Lung (tissue), 12 donors: ENCODE data around the gene XDH. TPM values are rescaled to one million over a fixed set of nuclear protein-coding genes. Genes with fewer than 3 reads are reported as not detected.

ENCODE experiments used
- ATAC-seq: fragments of 200-7000 bp; cut with Tn5 transposase; one replicate; pipeline ENCODE4 v1.9.1; 2020; ENCODE audit warnings: moderate number of reproducible peaks; ENCODE audit not compliant: insufficient read depth, low FRiP score
- DNase-seq, 3 donors: peaks; one replicate each; pipeline ENCODE4 v3.0.0-alpha.2; 2013 to 2017
- H3K27ac ChIP-seq, 2 donors: one replicate each; pipeline ENCODE4 v1.5.1; 2013; ENCODE audit warnings: mild to moderate bottlenecking in 2 of 2, moderate library complexity in 2 of 2, control low read depth in 1 of 2, inconsistent platforms in 1 of 2, low read depth in 1 of 2, low read length in 1 of 2
- H3K27me3 ChIP-seq, 3 donors: one replicate each; pipeline ENCODE4 v1.5.1; 2013; ENCODE audit warnings: low read length in 2 of 3; ENCODE audit not compliant: control insufficient read depth in 3 of 3, insufficient read depth in 3 of 3
- H3K36me3 ChIP-seq, 4 donors: one replicate each; pipeline ENCODE4 v1.5.1; 2013; ENCODE audit warnings: low read length in 4 of 4, mild to moderate bottlenecking in 1 of 4, moderate library complexity in 1 of 4; ENCODE audit not compliant: control insufficient read depth in 4 of 4, insufficient read depth in 4 of 4
- H3K4me1 ChIP-seq, 5 donors: one replicate each; pipeline ENCODE4 v1.5.1; 2013; ENCODE audit warnings: low read length in 5 of 5, mild to moderate bottlenecking in 2 of 5, moderate library complexity in 1 of 5; ENCODE audit not compliant: control insufficient read depth in 5 of 5, insufficient read depth in 5 of 5
- H3K4me3 ChIP-seq: one replicate; pipeline ENCODE4 v1.5.1; 2013; ENCODE audit warnings: mild to moderate bottlenecking, control low read depth, moderate library complexity
- H3K9ac ChIP-seq, 2 donors: one replicate each; pipeline ENCODE4 v1.5.1; 2013; ENCODE audit warnings: low read length in 2 of 2, control low read depth in 1 of 2; ENCODE audit not compliant: insufficient read depth in 1 of 2
- H3K9me3 ChIP-seq, 4 donors: one replicate each; pipeline ENCODE4 v1.5.1; 2013; ENCODE audit warnings: low read length in 3 of 4, mild to moderate bottlenecking in 1 of 4, moderate library complexity in 1 of 4; ENCODE audit not compliant: control insufficient read depth in 4 of 4, insufficient read depth in 3 of 4
- WGBS, 2 donors: extraction: QIAGEN DNeasy Blood & Tissue Kit; methylation state at CpG; one replicate each; pipeline ENCODE4 v1.1.7; 2013; 5-methylcytosine and 5-hydroxymethylcytosine counted together
- polyA plus RNA-seq, 2 donors: library from polyadenylated mRNA; stranded (reverse); fragments of 200-250 nt; gene quantifications; one replicate each; pipeline ENCODE4 v1.2.1, GENCODE V29; 2013
- total RNA-seq, 2 donors: library from RNA; depleted of rRNA in 1 of 2; stranded (reverse); fragments of >200 nt in 1 of 2; gene quantifications; one replicate each; pipeline ENCODE4 v1.2.1, GENCODE V29; 2014 to 2021
- TF ChIP-seq, protein P1 (sequence below): IDR thresholded peaks from 2 replicates; pipeline ENCODE4 v1.5.1; 2012; ENCODE audit warnings: mild to moderate bottlenecking; ENCODE audit errors: control extremely low read depth, extremely low read depth
- donor health status: control.
- donor health status: control.
- donor health status: Bipolar disorder and iron deficiency.
- donor health status: healthy.
- donor health status: DM: yes; HTN: yes; CAD: no.

Gene XDH
- total and polyA plus RNA-seq, 4 donors, result 0.12 to 1.5 (median 0.60) TPM

DNA sequence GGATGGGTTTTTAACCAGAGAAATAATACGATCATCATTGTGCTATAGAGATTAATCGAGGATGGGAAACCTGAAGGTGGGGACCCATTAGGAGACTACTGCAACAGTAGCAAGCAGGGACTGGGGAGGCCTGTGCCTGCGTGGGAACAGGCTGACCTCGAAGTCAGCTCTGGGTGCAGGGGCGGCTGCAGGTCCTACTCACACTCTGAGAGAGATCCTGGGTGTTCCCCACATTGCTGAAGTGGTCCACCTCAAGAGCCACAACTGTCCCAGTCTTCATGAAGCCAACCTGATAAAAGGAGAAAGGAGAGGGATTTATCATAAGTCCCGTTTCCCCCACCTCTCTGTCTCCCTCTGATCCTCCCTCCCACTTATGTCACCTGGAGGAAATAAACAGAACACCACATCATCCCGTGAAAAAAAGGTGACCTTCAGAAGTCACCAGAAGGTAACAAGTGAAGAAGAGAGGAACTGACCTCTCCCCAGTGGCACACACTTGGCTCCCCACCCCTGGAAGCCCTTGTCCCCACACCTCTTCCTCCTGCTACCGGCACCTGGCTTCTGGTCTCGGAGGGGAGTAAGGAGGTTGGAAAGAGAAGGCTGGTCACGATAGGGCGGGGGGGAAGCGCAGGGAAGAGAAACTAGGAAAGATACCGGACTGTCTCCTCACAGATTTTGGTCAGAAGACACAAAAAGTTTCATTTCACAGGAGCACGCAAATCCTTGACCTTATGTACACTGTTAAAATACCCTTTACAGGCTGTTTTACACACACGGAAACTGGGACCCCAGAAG lies 50.4 kb downstream of the XDH start:
- no peaks in the 10 kb centered on the region for H3K9me3 ChIP-seq
- H3K27ac ChIP-seq, result no peak overlapping the region
- H3K9ac ChIP-seq, result no peak overlapping the region
- H3K4me1 ChIP-seq, result no peaks in the 10 kb centered on the region
- no peak overlapping the region for H3K4me3 ChIP-seq
- 86 to 88% methylated on average over 15 of the region's 15 CpGs for WGBS, 2 donors
- DNase-seq (no peak), ATAC-seq (no peak)
- no peaks in the 10 kb centered on the region for H3K36me3 ChIP-seq
- H3K27me3 ChIP-seq, result no peaks in the 10 kb centered on the region
- TF ChIP-seq, protein P1, sequence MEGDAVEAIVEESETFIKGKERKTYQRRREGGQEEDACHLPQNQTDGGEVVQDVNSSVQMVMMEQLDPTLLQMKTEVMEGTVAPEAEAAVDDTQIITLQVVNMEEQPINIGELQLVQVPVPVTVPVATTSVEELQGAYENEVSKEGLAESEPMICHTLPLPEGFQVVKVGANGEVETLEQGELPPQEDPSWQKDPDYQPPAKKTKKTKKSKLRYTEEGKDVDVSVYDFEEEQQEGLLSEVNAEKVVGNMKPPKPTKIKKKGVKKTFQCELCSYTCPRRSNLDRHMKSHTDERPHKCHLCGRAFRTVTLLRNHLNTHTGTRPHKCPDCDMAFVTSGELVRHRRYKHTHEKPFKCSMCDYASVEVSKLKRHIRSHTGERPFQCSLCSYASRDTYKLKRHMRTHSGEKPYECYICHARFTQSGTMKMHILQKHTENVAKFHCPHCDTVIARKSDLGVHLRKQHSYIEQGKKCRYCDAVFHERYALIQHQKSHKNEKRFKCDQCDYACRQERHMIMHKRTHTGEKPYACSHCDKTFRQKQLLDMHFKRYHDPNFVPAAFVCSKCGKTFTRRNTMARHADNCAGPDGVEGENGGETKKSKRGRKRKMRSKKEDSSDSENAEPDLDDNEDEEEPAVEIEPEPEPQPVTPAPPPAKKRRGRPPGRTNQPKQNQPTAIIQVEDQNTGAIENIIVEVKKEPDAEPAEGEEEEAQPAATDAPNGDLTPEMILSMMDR, result no peak

DNA sequence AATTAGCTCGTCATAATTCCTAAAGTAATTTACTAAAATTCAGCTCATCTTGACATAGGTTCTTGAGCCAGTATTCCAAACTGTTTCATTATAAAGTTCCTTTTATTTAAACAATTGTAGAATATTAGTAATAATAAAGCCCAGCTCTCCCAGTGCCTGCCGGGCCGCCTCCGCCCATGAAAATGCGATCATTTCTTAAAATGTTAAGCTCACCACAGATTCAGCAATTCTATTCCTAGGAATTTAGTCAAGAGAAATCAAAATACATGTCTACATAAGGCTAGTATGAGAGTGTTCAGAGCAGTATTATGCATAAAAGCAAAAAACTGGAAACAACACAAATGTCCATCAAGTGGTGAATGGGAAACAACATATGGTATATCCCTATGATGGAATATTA lies 52.0 kb downstream of the XDH start:
- DNase-seq (no peak), ATAC-seq (no peak)
- Histone ChIP-seq H3K27me3 (no peaks in the 10 kb centered on the region), H3K36me3 (no peaks in the 10 kb centered on the region), H3K9me3 (no peaks in the 10 kb centered on the region), H3K4me3 (no peak overlapping the region), H3K27ac (no peak overlapping the region), H3K4me1 (no peaks in the 10 kb centered on the region), H3K9ac (no peak overlapping the region)
- WGBS, 2 donors, result 97 to 99% methylated on average over 5 of the region's 5 CpGs
- TF ChIP-seq, protein P1, result no peak

DNA sequence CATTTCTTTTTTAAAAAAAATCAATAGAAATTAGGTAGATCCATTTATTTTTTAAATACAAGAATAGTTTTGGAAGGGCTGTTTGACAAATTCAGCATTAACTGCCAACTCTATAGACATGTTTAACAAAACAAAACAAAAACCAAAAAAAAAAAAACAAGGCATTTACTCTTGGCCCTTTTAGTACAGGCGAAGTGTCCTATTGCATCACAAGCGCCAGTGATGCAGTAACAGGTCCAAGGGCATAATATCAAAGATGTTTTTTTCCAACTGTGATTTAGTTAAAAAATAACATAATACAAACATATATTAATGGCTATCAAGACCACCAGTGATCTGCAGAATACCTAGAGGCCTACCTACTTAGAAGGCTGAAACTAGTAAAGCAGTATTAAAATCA lies 55.3 kb downstream of the XDH start:
- H3K9me3 ChIP-seq, result no peaks in the 10 kb centered on the region
- H3K9ac ChIP-seq, result no peak overlapping the region
- H3K27ac ChIP-seq, result no peak overlapping the region
- ATAC-seq (no peak), DNase-seq (no peak)
- H3K4me3 ChIP-seq, result no peak overlapping the region
- peaks cover 0 to 4% (median 3%) of the 10 kb centered on the region in 3 donors for H3K27me3 ChIP-seq
- H3K4me1 ChIP-seq, result no peaks in the 10 kb centered on the region
- no peaks in the 10 kb centered on the region for H3K36me3 ChIP-seq
- TF ChIP-seq, protein P1, result no peak
- 64 to 94% methylated on average over 2 of the region's 2 CpGs for WGBS, 2 donors

DNA sequence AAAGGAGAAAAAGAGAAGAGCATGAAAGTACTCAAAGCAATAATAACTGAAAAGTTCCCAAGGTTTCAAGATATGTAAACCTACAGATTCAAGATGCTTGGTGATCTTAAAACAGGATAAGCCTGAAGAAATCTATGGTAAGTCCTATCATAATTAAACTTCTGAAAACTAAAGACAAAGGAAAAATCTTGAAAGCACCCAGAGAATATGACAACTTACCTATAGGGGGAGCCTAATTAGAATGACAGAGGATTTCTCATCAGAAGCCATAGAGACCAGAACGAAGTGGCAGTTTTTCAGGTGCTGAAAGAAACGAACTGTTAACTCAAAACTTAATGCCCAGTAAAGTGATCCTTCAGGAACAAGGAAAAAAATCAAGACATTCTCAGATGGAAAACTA lies 59.7 kb downstream of the XDH start:
- ATAC-seq (no peak), DNase-seq (no peak)
- Histone ChIP-seq H3K9me3 (no peaks in the 10 kb centered on the region), H3K27me3 (peaks cover 0 to 4% (median 3%) of the 10 kb centered on the region in 3 donors), H3K27ac (no peak overlapping the region), H3K9ac (no peak overlapping the region), H3K4me3 (no peak overlapping the region), H3K36me3 (no peaks in the 10 kb centered on the region), H3K4me1 (no peaks in the 10 kb centered on the region)
- TF ChIP-seq, protein P1, result no peak
- WGBS, 2 donors, result 31 to 42% methylated on average over 2 of the region's 2 CpGs
